HG02798 (cell line): Measurements from ENCODE around the gene TRAIP.
"Not testable (repeated sequence)": the region's sequence is repeated elsewhere in the genome, so short reads cannot be mapped to it uniquely, and the experiment has no call there.

Experiments used
- ATAC-seq: cut with Tn5 transposase; IDR thresholded peaks from one replicate; pipeline ENCODE4 v1.9.1; 2021; ENCODE audit warnings: mild to moderate bottlenecking; ENCODE audit not compliant: unreplicated experiment, poor library complexity

The TRAIP gene, protein sequence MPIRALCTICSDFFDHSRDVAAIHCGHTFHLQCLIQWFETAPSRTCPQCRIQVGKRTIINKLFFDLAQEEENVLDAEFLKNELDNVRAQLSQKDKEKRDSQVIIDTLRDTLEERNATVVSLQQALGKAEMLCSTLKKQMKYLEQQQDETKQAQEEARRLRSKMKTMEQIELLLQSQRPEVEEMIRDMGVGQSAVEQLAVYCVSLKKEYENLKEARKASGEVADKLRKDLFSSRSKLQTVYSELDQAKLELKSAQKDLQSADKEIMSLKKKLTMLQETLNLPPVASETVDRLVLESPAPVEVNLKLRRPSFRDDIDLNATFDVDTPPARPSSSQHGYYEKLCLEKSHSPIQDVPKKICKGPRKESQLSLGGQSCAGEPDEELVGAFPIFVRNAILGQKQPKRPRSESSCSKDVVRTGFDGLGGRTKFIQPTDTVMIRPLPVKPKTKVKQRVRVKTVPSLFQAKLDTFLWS

DNA sequence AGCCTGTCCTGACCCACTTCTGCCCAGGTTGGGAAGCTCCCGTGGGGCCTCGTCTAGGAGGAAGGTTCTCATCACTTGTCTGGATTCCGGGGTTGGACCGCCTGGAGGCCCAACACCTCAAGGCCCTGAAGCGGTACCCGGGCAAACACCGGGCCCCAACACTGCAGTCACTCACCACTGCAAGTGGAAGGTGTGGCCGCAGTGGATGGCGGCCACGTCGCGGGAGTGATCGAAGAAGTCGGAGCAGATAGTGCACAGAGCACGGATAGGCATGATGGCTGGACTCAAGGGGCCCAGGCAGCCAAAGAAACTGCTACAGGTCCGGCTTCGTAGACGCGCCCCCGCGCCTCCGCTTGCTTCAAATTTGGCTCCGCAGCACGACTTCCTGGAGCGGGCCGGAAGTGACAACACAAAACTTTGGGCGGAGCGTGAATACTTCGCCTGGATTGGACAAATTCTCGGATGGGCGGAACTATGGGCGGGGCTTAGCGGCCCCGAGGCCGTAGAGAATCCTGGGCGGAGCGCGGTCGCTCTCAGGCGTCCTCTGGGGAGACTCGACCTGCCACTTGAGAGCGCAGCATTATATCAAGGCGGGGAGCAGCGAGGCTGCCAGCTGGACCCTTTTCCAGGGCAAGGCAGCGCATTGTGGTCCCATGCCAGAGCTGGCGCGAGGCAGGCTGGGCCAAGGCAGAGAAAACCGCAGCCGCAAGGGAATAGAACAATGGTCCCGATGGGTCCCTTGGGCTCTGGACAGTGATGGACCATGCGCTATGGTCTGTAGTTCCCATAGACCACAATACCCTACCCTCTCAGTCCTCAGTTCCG, at the start of gene TRAIP:
TSS of gene TRAIP (minus strand) at position 384 of the 825 bp plus-strand sequence. CDS start at position 273, 111 bp downstream.
- peak; percentile 97 for ATAC-seq

DNA sequence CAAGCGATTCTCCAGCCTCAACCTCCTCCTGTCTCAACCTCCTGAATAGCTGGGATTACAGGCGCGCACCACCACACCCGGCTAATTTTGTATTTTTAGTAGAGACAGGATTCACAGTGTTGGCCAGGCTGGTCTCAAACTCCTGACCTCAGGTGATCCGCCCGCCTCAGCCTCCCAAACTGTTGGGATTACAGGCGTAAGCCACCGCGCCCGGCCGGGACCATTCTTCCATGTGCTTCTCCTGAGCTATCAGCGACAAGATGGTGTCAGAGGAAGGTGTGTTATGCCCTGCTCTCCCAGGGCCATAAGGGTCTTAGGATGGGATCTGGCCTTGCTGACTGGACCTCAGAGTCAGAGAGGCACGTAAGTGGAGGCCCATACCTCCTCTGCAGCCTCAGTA, 48.1 kb upstream of the TRAIP start:
- ATAC-seq = not testable (repeated sequence)

DNA sequence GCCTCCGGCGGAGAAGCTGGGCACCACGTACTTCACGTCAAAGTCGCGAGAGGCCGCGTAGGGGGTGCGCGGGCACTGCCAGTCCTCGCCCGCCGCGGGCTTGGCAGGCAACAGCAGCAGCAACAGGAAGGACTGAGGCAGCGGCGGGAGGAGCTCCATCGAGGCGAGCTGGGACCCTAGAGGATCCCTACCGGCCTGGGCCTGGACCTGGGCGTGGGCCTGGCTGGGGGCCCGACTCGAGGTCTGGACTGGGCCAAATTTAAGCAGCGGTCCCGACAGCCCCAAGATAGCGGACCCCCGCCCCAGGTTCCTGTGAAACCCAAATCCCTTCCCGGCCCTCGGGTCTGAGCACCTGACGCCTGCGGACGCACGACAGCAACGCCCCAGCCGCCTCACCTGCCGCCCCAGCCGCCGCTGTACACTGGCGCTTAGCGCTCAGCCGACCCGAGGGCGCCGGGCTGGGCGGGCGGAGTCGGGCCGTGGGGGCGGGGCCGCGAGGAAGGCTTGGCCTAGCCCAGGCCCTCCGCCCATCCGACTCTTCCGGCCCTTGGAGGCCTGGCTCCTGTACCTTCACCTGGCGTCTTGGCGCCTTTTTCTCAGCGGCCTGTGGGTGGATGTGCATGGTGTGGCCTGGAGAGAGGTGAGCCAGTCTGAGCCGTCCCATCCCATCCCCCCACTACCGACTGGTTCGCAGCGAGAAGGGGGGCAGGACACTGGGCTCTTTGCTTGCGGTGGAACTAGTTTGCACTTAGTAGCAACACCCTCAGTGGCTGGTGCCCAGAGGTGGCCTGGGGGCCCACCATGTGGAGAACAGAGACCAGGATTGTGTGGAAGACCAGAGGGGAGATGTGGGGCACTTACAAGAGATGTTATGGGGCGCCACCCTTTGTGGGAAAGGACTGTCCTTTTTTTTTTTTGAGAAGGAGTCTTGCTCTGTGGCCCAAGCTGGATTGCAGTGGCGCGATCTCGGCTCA, 47.4 kb upstream of the TRAIP start, which contains the start of gene MST1R:
TSS of gene MST1R (minus strand) at position 423 of the 974 bp plus-strand sequence. CDS start at position 159, 264 bp downstream.
- peak; percentile 76 for ATAC-seq

DNA sequence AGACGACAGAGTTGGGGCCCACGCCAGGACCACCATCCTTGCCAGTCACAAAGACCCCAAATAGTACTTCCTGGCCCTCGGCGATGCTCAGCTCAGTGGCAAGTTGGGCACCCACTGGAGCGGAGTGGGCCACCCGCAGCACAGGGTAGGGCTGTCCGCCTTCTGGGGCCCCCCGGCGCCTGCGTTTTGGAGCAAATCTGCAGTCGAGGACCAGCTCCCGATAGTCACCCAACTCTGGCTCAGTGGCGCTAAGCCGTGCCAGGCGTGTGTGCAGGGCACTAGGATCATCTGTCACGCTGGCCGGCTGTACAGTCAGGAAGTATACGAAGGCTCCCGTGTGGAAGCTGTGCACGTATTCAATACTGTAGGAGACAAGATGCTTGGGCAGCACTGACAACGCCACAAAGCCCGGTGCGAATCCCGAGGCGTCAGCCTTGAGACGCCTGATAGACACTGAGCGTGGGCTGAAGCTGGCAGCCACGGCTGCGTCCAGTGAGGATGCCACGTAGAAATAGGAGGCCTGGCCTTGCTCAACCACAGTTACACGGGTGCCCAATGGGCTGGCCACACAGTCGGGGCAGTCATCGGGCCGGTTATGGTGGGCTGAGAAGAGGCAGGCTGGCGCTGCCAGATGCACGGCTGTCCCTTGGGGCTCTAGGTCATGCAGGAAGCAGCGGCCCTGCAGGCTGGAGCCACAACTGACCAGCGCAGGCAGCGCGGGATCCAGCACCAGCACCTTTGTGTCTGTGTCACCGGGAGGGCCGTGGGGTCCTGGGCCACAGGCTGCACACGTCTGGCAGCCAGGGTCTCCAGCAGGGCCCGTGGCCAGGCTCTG, 46.4 kb upstream of the TRAIP start:
- no peak for ATAC-seq

DNA sequence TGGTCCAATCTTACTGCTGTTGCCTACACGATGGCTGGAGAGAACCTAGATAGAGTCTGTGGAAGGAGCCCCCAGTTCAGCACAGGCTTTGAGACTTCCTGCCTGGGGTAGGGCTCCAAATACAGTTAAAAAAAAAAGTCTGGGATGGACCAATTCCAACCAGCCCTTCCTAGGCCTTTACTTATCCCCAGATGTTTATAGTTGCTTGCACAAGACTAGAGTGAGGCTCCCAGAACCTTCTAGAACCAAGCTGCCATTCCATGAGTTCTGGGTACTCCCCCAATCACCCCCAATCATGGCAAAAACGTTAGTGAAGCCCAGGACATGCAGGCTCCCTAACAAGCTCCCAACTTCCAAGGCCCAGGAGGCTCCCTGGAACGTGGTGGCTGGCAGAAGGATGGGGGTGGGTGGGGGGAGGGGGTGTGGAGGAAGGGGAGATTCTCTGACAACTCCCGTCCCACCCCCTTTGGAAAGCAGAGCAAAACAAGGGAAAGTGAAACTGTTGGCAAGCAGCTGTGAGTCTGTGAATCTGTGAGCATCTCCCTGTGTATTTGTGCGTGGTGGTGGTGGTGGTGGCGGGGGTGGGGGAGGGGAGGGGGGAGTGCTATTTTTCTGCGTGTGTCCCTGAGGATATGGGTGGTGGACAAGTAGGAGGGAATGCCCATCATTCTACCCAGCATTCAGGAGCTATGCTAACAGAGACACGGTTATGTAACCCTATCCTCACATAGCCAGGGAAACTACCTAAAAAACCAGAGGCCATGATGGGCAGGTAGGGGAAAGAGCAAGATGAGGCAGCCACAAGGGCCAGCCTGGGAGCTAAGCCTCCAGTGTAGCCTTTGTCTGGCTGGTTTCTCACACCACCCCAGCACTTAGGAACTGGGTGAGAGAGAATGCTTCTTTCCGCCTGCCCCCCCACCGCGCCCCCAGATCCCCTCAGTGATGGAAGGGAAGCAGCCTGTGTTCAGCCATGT, 45.3 kb upstream of the TRAIP start:
- no peak for ATAC-seq

DNA sequence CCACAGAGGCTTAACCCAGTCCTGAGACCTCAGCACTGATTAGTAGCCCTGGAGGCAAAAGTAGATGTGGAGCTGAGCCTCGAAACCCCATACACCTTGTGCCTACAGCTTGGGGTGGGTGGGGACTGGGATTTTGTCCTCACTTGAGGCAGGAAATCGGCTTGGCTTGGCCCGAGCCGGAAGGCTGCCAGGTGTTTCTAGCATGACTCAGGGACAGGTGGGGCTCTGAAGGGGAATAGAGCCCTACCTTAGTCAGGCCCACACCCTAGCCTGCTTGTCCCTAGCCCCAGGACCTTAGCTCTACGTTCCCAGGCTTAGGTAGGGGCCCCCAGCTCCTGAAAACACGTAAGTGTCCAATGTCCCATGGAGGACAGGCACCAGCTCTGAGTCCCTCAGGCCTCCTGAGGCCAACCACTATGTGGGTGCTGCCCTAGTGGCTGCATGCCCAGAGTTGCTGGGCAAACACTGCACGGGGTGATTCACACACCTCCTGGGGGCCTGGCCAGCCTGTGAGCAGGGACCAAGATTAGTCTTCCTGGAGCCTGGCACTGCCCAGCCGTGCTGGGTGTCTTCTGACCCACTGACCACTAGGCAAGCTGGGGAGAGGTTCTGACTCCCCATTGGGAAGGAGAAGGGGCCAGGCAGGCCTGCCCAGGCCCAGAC, 44.3 kb upstream of the TRAIP start:
- no peak for ATAC-seq

DNA sequence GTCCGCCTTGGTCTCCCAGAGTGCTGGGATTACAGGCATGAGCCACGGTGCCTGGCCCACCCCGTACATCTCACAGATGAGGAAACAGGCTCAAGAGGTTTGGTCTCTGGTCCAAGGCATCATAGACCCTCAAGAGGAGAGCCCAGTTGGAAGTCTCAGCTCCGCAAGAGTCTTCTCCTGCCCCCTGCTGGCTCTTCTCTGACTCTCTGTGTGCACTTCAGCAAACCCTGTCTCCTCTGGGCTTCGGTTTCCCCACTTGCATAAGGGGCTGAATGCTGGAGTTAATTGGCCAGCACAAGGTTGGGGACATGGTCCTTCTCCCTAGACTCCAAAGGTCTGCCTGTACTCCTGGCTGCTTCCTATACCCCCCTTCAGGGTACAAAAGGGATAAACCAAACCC, 43.5 kb upstream of the TRAIP start:
- no peak for ATAC-seq

DNA sequence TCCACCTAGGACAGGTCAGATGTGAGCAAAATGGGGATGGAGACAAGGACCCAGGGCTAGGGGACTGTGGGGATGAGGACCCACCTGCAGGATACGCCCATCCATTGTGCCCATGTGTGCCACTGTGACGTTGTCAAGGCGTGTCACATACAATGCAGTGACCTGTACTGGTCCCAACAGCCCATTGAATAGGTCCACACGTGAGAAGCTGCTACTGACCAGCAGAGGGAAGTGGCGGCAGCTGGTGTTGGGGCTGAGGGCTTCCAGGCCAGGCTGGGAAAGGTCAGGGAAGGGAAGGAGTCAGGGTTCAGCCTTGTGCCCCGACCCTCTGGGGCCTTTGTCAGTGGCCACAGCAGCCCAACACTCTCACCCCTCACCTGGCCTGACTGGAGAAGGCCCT, 42.6 kb upstream of the TRAIP start:
- ATAC-seq = no peak

DNA sequence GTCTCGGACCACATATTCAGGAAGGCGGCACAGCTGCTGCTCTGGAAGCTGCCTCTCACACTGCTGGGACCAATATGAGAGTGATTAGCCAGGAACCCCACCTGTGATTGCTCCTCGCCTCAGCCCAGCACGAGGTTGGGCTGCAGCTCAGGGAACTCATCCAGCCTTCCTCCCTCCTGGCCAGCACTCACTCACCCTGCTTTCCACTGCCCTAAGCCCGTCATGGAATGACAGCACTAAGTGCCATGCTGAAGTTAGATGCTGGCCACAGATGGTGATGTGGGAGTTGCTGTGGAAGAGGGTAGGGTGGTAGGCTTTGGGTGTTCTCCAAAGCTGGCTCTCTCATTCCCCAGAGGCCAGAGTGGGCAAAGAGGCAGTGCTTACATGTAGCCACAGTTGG, 40.0 kb upstream of the TRAIP start:
- ATAC-seq = no peak

DNA sequence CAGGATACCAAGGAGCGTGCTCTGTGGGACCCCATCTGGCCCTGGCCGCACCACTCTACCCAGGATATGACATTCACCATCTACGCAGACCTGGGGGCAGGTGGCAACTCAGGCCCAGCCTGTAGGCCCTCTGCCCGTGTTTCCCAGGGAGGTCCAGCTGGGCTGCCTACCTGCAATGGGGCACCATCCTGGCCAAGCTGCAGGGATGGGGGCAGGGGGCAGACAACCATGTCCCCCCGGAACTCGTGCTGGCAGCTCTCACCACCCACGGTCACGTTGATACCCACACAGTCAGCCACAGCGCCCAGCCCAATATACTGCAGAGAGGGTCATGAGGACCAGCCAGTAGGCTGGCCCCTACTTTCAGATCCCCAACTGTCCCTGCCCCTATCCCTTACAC, 39.4 kb upstream of the TRAIP start:
- no peak for ATAC-seq

DNA sequence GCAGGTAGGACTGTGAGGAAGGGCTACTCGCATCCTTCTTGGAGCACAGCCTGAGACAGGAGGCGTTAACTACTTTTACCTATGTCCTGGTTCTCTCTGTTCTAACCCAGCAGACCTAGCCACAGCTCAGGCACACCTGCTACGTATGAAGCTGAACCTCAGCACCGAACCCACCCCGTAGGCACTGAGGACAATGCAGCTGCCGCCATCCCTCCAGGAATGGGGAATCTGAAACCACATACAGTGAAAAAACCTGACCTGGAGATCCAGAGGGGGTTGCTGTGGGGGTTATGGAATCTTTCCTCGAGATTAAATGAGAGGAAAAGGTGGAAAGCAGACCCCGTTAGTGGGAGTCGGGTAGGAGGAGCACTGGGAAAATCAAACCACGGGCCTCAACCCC, 32.9 kb upstream of the TRAIP start:
- ATAC-seq = no peak

DNA sequence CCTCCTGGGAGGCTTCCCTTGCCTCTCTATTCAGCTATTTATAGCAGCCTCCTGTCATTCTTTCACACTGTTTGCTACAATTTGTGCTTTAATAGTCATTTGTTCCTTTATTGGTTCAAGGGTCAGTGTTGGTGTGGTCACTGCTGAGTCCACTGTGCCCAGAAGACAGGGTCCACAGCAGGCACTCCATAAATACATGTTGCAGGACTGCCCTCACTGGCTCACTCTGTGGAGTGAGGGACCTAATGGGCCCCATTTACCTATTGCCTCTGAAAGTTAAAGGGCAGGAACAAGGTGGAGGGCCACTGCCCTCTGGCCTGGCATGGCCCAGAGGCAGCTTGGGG, 30.5 kb upstream of the TRAIP start:
- no peak for ATAC-seq

DNA sequence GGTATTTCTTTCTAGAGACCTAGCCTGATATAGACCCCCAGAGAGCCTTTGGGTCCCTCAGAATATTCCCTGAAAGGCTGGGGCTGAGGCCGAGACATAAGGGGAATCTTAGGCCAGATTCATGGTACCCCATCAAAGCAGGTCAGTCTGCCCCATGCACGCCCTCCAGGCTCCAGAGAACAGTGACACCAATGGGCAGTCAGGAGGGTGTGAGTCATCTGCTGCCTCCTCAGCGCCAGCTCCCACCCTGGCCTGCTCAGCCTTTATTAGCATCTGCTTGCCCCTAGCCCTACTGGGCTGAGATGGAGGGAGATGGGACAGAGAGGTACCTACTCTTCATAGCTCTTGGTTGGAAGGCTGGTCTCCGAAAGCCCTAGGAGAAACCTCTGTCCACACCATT, 27.6 kb upstream of the TRAIP start:
- ATAC-seq = no peak

DNA sequence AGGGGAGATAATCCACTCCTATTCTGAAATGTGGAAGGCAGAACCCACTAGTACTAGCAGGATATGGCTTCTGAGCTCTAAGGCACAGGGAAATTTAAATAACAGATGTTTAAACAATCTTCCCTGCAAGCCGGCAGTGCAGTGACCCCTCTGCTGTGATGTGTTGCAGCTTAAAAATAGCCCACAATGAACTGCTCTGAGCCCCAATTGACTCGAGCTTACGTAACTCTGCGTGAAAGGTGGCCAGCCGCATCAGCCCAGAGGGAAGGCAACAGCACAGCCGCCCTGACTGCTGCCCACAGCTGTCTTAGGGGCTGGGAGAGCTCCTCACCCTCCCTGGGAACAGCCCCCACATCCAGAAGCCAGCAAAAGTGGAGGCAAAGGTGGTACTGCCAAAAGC, 25.8 kb upstream of the TRAIP start:
- ATAC-seq = no peak

DNA sequence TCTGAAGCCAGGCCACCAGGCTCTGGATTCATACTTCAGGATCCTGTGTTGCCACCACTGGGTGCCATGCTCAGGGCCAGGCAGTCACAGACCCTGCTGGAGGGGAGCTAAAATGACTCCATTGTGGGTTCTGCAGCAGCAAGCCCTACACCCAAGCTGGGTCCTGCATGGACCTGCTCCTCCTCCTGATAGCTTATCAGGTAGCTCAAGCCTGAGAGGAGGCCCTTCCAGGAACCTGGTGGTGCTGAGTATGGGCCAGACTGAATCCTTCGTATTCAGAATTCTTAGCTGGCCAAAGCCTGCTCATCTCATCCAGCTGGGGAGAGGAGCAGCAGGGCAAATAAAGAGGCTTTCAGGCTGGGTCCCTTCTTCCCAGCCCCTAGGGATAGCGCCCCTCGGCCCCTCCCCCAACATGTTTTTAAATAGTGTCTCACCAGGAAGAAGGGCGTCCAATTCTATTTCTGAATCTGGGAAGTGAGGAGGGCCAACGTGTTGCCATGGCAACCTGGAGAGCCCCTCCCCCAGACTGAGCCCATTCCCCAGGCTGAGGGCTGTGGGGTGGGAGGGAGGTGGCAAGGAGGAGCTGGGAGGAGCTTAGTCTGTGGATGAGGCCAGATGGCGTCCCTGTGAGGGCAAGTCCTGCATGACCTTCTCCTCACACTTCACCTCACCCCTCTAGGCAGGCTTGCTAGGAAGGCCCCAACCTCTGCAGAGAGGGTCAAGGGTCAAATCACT, 24.4 kb upstream of the TRAIP start:
- ATAC-seq = no peak

DNA sequence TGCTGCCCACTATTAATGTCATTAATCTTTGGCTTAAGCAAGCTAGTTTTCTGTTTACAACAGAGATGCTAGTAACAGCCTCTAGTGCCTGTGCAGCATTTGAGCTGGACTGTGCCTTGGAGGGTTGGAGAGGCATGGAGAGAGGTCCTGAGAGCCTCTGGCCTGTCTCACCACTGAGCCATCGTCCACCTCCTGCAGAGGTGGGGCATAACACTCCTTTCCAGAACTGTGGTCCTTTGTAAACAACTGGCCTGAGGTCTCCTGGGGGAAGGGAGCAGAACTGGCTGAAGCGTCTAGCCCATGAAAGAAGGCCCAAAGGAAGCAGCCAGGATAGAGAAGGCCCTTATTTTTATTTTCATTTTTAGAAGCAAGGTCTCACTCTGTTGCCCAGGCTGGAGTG, 23.4 kb upstream of the TRAIP start:
- ATAC-seq = no peak

DNA sequence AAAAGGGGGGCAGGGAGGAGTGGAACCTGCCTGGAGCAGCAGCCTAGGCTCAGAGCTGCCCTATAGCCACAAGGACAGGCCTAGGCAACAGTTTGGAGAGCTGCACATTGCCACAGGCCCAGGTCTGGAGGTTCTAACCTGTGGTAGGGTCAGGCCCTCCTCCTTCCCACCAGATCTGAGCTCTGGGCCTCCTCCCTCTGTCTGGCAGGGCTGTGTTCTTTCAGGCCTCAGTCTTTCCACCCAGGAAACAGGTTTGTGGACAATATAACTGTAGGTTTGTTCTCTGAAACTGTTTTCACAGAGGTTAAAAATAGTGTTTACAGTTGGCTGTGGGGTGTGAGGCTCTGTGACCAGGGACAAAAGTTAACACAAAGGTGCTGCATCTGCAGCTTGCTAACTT, 22.3 kb upstream of the TRAIP start:
- no peak for ATAC-seq
